ENCODE results near the gene CTBP1. TPM values are rescaled to one million over a fixed set of nuclear protein-coding genes. Genes with fewer than 3 reads are reported as not detected.

CTBP1 gene
- total RNA-seq, 2 donors from 2014 or later = 132 to 256 TPM

DNA sequence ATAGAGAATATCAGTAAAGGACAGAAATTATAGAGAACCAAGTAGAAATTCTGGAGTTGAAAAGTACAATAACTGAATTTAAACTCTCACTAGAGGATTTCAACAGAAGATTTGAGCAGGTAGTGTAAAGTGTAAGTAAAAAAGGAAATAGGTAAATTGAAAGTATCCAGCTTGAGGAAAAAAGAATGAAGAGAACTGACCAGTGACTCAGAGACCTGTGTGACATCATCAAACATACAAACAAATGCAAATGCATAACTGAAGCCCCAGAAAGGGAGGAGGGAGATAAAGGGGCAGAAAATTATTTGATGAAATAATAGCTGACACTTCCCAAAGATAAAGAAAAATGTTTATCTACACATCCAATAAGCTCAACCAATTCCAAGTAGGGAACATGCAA lies 68.3 kb downstream of the CTBP1 start:
- H3K36me3 ChIP-seq = no peaks in the 10 kb centered on the region
- peaks cover 0 to 5% of the 10 kb centered on the region in 2 donors for H3K4me1 ChIP-seq (ENCODE audit: control insufficient read depth in 1 of 2, low read depth in 2 of 2)
- TF ChIP-seq, protein P1, sequence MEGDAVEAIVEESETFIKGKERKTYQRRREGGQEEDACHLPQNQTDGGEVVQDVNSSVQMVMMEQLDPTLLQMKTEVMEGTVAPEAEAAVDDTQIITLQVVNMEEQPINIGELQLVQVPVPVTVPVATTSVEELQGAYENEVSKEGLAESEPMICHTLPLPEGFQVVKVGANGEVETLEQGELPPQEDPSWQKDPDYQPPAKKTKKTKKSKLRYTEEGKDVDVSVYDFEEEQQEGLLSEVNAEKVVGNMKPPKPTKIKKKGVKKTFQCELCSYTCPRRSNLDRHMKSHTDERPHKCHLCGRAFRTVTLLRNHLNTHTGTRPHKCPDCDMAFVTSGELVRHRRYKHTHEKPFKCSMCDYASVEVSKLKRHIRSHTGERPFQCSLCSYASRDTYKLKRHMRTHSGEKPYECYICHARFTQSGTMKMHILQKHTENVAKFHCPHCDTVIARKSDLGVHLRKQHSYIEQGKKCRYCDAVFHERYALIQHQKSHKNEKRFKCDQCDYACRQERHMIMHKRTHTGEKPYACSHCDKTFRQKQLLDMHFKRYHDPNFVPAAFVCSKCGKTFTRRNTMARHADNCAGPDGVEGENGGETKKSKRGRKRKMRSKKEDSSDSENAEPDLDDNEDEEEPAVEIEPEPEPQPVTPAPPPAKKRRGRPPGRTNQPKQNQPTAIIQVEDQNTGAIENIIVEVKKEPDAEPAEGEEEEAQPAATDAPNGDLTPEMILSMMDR (IDR thresholded peaks at IDR 0.05) = no peak
- no peak overlapping the region for H3K4me3 ChIP-seq
- no peak for ATAC-seq (ENCODE audit: insufficient number of reproducible peaks, low FRiP score, low read depth)
- H3K27ac ChIP-seq = no peak overlapping the region
- H3K9me3 ChIP-seq = no peaks in the 10 kb centered on the region
- no peak for DNase-seq (ENCODE audit: low spot score)
- H3K27me3 ChIP-seq (replicated peaks; ENCODE audit: insufficient read depth) = no peaks in the 10 kb centered on the region

DNA sequence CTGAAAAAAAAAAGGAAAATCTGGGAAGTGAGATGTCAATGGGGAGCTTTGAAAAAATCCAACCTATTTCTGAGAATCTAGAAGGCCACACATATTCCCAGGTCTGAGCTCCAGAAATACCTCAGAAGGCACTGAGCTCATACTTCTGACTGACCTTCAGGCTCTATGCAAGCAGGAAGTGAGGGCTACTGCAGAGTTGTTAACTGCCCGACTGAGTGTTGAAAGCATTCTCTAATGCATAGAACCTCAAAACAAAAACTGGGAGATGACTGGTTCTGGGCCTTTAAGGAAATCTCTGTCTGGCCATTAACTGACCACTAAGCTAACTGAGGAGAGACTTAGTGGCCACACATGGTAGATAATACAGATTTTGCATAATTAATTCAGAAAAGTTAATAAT lies 69.0 kb downstream of the CTBP1 start:
- TF ChIP-seq, protein P1 (IDR thresholded peaks at IDR 0.05) = no peak
- ATAC-seq (ENCODE audit: insufficient number of reproducible peaks, low FRiP score, low read depth) = no peak
- Histone ChIP-seq H3K4me3 (no peak overlapping the region), H3K27me3 (replicated peaks; ENCODE audit: insufficient read depth) (no peaks in the 10 kb centered on the region), H3K4me1 (ENCODE audit: control insufficient read depth in 1 of 2, low read depth in 2 of 2) (peaks cover 0 to 5% of the 10 kb centered on the region in 2 donors), H3K27ac (no peak overlapping the region), H3K9me3 (no peaks in the 10 kb centered on the region), H3K36me3 (no peaks in the 10 kb centered on the region)
- no peak for DNase-seq (ENCODE audit: low spot score)

DNA sequence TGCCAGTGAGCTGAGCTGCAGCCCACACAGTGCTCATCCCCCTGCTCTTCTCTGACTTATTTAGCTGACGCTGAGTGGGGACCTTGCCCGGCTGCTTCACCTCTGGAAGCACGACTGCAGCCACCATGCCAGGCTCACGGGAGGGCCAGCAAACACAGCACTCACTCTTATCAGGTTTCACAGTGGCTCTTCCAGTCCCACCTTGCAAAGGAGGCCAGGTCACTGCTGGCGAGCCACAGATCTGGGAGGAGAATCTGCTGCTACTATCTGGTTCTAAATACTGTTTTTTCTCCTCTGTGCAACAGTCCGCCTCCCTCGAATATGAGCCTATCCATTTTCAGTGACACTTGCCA lies 69.9 kb downstream of the CTBP1 start:
- H3K4me3 ChIP-seq = no peak overlapping the region
- H3K9me3 ChIP-seq = no peaks in the 10 kb centered on the region
- ATAC-seq (ENCODE audit: insufficient number of reproducible peaks, low FRiP score, low read depth) (no peak), DNase-seq (ENCODE audit: low spot score) (no peak)
- no peaks in the 10 kb centered on the region for H3K36me3 ChIP-seq
- no peaks in the 10 kb centered on the region for H3K27me3 ChIP-seq (replicated peaks; ENCODE audit: insufficient read depth)
- H3K27ac ChIP-seq = no peak overlapping the region
- no peaks in the 10 kb centered on the region for H3K4me1 ChIP-seq (ENCODE audit: control insufficient read depth in 1 of 2, low read depth in 2 of 2)
- TF ChIP-seq, protein P1 (IDR thresholded peaks at IDR 0.05) = no peak

DNA sequence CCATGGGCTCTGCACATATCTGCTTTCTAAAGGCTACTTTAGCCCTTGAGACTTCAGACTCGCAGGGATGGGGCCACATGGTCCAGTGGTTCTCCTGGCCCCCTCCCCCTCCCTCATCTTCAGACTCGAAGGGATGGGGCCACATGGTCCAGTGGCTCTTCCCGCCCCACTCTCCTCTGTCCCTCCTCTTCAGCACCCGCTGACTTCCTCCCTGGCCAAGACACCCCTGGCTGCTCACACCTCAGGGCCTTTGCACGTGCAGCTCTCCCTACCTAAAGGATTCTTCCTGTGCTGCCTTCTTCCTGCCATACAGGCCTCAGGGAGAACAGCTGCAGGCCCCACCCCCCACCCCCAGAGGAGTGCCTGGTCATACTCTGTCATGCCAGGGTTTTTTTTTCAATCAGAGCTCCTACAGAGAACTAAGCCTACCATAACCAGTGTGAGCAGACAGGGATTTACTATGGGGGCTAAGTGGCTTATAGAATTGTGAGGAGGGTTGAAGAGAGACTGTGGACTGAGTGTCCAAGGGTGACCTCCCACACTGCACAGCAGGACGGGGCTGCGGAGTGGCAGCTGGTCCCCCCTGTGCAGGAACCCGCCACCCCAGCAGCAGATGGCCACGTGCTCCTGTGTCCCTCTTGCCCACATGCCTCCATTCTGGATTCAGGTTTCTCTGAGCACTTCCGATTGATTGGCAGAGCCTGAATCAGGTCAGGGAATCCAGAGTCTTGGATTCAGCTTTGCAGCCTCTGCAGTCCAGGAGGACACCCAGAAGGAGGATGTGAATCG lies 70.4 kb downstream of the CTBP1 start:
- H3K9me3 ChIP-seq = no peaks in the 10 kb centered on the region
- DNase-seq (ENCODE audit: low spot score) (no peak), ATAC-seq (ENCODE audit: insufficient number of reproducible peaks, low FRiP score, low read depth) (no peak)
- H3K4me1 ChIP-seq (ENCODE audit: control insufficient read depth in 1 of 2, low read depth in 2 of 2) = no peaks in the 10 kb centered on the region
- no peak overlapping the region for H3K4me3 ChIP-seq
- no peak overlapping the region for H3K27ac ChIP-seq
- TF ChIP-seq, protein P1 (IDR thresholded peaks at IDR 0.05) = no peak
- H3K27me3 ChIP-seq (replicated peaks; ENCODE audit: insufficient read depth) = no peaks in the 10 kb centered on the region
- H3K36me3 ChIP-seq = no peaks in the 10 kb centered on the region

DNA sequence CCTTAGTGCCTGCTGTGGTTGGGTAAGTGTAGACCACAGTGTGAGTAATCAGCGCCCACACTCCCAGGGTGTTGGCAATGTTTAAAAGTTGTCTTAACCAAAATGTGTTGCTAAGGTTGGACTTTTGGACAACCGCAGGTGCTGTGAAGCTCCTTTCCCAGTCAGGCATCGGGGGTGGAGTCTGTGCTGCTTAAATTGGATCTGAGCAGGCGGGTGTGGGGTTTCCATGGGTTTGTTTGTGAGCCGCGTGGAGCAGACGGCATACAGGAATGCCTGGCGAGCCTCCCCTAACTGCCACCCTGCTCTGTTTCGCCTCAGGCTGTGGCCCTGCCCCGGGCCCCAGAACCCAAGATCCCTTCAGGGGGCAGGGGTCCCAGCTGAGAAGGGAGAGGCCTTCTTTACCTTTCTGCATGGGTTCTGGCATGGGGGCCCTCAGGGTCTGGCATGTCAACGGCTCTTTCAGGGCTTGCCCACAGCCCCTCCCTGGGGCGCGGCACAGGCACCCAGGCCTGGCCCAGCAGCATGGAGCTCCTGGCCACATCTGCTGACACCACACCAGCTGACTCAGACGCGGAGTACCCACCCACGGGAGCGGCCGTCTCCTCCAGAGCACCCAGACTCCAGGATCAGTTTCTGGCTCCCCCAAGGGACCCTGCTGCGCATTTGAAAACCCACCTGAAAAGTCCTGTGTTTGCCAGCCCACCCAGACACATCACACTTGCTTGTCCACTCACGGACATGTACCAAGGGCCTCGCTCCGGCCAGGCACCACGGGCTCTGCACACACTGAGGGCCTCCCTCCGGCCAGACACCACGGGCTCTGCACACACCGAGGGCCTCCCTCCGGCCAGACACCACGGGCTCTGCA lies 71.4 kb downstream of the CTBP1 start:
- no peak for DNase-seq (ENCODE audit: low spot score)
- Histone ChIP-seq H3K27me3 (replicated peaks; ENCODE audit: insufficient read depth) (no peaks in the 10 kb centered on the region), H3K9me3 (no peaks in the 10 kb centered on the region), H3K4me3 (no peak overlapping the region), H3K4me1 (ENCODE audit: control insufficient read depth in 1 of 2, low read depth in 2 of 2) (peaks cover 0 to under 1% of the 10 kb centered on the region in 2 donors), H3K36me3 (no peaks in the 10 kb centered on the region), H3K27ac (no peak overlapping the region)
- no peak for ATAC-seq (ENCODE audit: insufficient number of reproducible peaks, low FRiP score, low read depth)
- TF ChIP-seq, protein P1 (IDR thresholded peaks at IDR 0.05) = no peak
